HFF-Myc (cell line): ENCODE measurements around the gene HAGHL.

Source experiments
- DNase-seq: peaks from one replicate; pipeline ENCODE4 v3.0.0-alpha.2; 2011; ENCODE audit warnings: low read depth; ENCODE audit errors: extremely low read depth
- H3K4me3 ChIP-seq: replicated peaks from 2 replicates; pipeline ENCODE4 v1.5.1; 2011; ENCODE audit warnings: low read depth, mild to moderate bottlenecking, control low read depth, low read length
- CTCF ChIP-seq: IDR thresholded peaks from 2 replicates; pipeline ENCODE4 v1.5.1; 2012; ENCODE audit warnings: mild to moderate bottlenecking, low read depth, low read length, control low read depth; ENCODE audit errors: missing control alignments

HAGHL gene

GRCh38 chr16:726438-727290, at the start of gene HAGHL, which contains the start of gene CCDC78:
HAGHL (plus strand) TSS chr16:727106; CDS start chr16:727510, 404 bp downstream.
CCDC78 (minus strand) TSS chr16:726443; CDS start chr16:726367, 76 bp downstream.
- peak within 1 kb of the TSS; percentile 88 for H3K4me3 ChIP-seq
- DNase-seq, result no peak
- TF ChIP-seq CTCF, result no peak

- no peak overlapping the region for H3K4me3 ChIP-seq
- no peak for DNase-seq
- no peak for TF ChIP-seq CTCF
These were observed 49.4 kb upstream of the HAGHL start for GRCh38 chr16:677316-678190.

- TF ChIP-seq CTCF, result no peak
- DNase-seq, result no peak
- no peak overlapping the region for H3K4me3 ChIP-seq
These were observed 48.6 kb upstream of the HAGHL start for GRCh38 chr16:678209-678857.

GRCh38 chr16:678858-679813, 47.8 kb upstream of the HAGHL start:
- peak overlapping the region; percentile 34 for H3K4me3 ChIP-seq
- TF ChIP-seq CTCF, result no peak
- no peak for DNase-seq

GRCh38 chr16:679814-680624, 46.9 kb upstream of the HAGHL start, which contains the start of gene STUB1:
STUB1 (plus strand) TSS chr16:680410; CDS start chr16:680526, 116 bp downstream.
- peak within 1 kb of the TSS; percentile 83 for H3K4me3 ChIP-seq
- no peak for DNase-seq
- TF ChIP-seq CTCF, result no peak
